D721Med (cell line): Measurements from ENCODE around the gene BCAS2.

Experiments used
- DNase-seq: peaks from one replicate; pipeline ENCODE4 v3.0.0; 2011; ENCODE audit warnings: low spot score; ENCODE audit not compliant: insufficient read length
- FAIRE-seq: peaks from 2 replicates; lab custom pipeline; 2011; peaks lifted over from hg19 to GRCh38; lab: Jason Lieb, UNC
- TF ChIP-seq, protein P1 (sequence below): IDR thresholded peaks from 2 replicates; pipeline ENCODE4 v1.5.1; 2012; ENCODE audit warnings: mild to moderate bottlenecking, control low read depth; ENCODE audit not compliant: insufficient read depth; ENCODE audit errors: missing control alignments

BCAS2 gene

DNA sequence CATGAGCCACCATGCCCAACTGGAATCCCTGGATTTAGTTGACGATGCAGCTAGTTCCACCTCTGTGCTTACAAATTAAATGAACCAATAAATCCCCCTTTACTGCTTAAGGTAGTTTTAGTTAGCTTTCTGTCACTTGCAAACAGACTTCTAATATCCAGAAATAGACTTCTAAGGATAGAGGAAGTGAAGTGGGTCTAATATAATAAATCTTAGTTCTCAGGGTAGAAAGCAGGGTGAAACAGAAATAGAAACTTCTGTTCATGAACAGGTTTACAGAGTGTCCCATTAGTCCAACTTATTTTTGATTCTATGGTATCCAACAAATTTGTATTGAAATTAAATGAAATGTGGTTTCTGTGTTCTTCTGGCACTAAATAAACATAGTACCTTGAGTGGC, 20.1 kb downstream of the BCAS2 start:
- FAIRE-seq = no peak
- TF ChIP-seq, protein P1, sequence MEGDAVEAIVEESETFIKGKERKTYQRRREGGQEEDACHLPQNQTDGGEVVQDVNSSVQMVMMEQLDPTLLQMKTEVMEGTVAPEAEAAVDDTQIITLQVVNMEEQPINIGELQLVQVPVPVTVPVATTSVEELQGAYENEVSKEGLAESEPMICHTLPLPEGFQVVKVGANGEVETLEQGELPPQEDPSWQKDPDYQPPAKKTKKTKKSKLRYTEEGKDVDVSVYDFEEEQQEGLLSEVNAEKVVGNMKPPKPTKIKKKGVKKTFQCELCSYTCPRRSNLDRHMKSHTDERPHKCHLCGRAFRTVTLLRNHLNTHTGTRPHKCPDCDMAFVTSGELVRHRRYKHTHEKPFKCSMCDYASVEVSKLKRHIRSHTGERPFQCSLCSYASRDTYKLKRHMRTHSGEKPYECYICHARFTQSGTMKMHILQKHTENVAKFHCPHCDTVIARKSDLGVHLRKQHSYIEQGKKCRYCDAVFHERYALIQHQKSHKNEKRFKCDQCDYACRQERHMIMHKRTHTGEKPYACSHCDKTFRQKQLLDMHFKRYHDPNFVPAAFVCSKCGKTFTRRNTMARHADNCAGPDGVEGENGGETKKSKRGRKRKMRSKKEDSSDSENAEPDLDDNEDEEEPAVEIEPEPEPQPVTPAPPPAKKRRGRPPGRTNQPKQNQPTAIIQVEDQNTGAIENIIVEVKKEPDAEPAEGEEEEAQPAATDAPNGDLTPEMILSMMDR = no peak
- no peak for DNase-seq

DNA sequence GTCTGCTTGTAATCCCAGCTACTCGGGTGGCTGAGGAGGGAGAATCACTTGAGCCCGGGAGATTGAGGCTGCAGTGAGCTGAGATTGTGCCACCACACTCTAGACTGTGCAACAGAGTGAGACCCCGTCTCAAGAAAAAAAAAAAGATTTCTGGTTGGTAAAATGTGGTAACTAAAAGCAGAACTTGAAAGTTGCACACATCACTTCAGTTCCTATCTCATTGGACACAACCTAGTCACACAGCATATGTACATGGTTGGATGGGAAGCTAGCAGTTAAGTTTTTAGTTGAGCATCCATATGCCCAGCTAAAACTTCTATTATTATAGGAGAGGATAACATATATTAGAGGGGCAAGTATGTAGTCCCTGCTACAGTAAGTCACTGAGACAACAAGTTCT, 22.1 kb downstream of the BCAS2 start:
- TF ChIP-seq, protein P1 = no peak
- DNase-seq (no peak), FAIRE-seq (no peak)

DNA sequence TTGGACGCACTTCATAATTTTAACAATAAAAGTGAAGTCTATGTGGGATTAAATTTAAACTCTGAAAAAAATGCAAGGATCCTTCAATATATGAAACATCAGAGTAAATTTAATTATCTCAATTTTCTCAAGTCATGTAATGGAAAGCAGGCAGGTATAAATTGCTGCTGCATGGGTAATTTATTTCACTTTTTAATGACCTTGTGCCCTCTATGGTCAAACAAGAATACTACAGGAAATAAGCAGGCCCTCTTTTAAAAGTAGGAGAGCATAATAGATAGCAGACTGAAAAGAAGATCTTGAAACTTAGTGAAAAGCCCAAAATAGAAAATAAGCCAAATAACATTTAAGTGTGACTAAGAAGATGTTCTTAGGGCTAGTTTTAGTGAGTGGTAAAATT, 22.9 kb downstream of the BCAS2 start:
- FAIRE-seq (no peak), DNase-seq (no peak)

DNA sequence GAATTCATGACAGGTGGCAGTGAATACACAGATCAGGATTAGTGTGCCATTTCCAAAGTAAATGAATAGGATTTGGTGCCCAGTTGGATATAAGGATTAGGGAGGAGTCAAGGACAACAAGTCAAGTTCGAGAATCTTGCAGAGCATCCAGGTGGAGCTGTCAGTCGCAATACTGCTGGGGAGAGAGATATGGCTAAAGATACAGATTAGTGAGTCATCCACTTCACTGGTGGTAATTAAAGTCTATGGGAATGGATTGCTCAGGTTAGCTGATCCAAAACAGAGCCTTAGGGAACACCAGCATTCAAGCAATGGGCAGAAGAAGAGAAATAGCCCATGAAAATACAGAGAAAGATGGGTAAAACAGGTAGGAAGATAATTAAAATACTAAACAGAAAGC, 26.8 kb downstream of the BCAS2 start:
- peak; percentile 43 for DNase-seq

More for the DNA sequence above, 22.9 kb downstream of the BCAS2 start:
- TF ChIP-seq, protein P1 = peak; percentile 41

DNA sequence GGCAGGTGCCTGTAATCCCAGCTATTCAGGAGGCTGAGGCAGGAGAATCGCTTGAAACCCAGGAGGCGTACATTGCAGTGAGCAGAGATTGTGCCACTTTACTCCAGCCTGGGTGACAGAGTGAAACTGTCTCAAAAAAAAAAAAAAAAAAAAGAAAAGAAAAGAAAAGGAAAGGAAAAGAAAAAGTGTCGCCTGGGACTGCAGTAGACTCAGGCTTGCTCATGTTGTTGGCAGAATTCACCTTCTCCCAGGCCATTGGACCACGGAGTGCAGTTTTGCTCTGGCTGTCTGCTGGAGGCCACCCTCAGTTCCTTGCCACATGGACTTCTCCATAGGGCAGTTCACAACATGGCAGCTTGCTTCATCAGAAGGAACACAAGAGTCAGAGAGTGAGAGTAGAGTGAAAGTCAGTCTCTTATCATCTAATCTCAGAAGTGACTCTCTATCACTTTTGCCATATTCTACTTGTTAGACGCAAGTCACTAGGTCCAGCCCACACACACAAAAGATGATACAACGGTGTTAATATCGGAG, 29.2 kb downstream of the BCAS2 start:
- no peak for FAIRE-seq
- no peak for DNase-seq
- TF ChIP-seq, protein P1 = no peak

More for the DNA sequence above, 26.8 kb downstream of the BCAS2 start:
- peak; percentile 86 for FAIRE-seq
- TF ChIP-seq, protein P1 = no peak

DNA sequence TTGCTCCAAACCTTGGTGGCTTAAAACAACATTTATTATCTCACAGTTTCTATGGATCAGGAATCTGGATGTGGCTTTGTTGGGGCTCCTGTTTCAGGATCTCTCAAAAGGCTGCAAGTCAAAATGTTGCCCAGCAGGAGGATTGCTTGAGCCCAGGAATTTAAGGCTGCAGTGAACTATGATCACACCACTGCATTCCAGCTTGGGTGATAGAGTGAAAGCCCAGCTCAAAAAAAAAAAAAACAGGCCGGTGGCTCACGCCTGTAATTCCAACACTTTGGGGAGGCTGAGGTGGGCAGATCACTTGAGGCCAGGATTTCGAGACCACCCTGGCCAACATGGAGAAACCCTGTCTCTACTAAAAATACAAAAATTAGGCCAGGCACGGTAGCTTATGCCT, 30.0 kb downstream of the BCAS2 start:
- TF ChIP-seq, protein P1 = no peak
- DNase-seq (no peak), FAIRE-seq (no peak)

DNA sequence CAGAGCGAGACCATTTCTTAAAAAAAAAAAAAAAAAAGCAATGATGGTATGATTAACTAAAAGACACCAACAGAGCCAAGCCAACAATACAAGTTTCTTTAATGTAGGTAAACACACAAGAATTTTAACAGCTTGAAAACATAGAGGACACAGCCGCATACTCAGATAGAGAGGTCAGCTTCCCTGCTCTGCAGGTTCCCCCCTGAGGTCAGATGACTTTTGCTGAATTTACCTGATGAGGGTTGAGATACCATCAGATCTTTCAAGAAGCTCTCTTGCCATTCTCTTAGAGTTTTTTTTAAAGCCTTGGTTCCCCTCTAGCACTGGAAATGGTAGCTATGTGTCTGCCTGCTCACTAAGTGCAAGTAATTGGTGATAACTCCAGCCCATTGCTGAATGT, 31.1 kb downstream of the BCAS2 start:
- no peak for FAIRE-seq
- DNase-seq = no peak

More for the DNA sequence above, 31.1 kb downstream of the BCAS2 start:
- TF ChIP-seq, protein P1 = no peak
